ENCODE data around the gene HMX1.

GRCh38 chr4:8820178-8821102, 51.2 kb downstream of the HMX1 start:
- TF ChIP-seq CTCF (conservative IDR thresholded peaks at IDR 0.05; ENCODE audit: low read length) (no peak), EZH2phosphoT487 (IDR thresholded peaks at IDR 0.05; ENCODE audit: borderline replicate concordance, low read depth, low read length) (no peak)
